Upper lobe of left lung (tissue), 4 donors: ENCODE data around the gene PAPLN.

ENCODE experiments used
- CTCF ChIP-seq, 6 experiments: fragments of 450-650 bp in 4 of 6; fragments of 200-600 bp in 2 of 6; sonication (generic) in 2 of 6; IDR thresholded peaks; one replicate each; pipeline ENCODE4 v1.5.1; 2016 to 2019; ENCODE audit warnings: antibody characterized with exemption in 6 of 6
- EP300 ChIP-seq, 4 donors: sonication (generic); formaldehyde crosslinking; IDR thresholded peaks; one replicate each; pipeline ENCODE4 v1.5.1; 2017; ENCODE audit warnings: antibody characterized with exemption in 4 of 4, control low read depth in 2 of 4
- POLR2A ChIP-seq, 4 donors: fragments of 450-650 bp; IDR thresholded peaks; one replicate each; pipeline ENCODE4 v1.5.1; 2016 to 2017; ENCODE audit warnings: antibody characterized with exemption in 4 of 4, mild to moderate bottlenecking in 2 of 4

- no peak for TF ChIP-seq EP300 (IDR thresholded peaks at IDR 0.05)
- TF ChIP-seq CTCF (IDR thresholded peaks at IDR 0.05), result no peak
- no peak for TF ChIP-seq POLR2A (IDR thresholded peaks at IDR 0.05)
These were observed 22.5 kb downstream of the PAPLN start for GRCh38 chr14:73259837-73260236.
